Measurements from ENCODE around the gene KCNK2. TPM values are rescaled to one million over a fixed set of nuclear protein-coding genes. Genes with fewer than 3 reads are reported as not detected.
A peak's percentile ranks its signal among the peaks of the same experiment; 100 is the strongest.

KCNK2 gene
- total RNA-seq (2014; rRNA removed; shearing (Covaris generic)) = 133 and 145 TPM in 2 replicates
- 69.2 and 73.2 TPM in 2 replicates for polyA plus RNA-seq (2016; fragmentation: Nextera tagmentation; extraction: Ambion mirVana)

GRCh38 chr1:215082532-215083382 is at the start of gene KCNK2:
TSS of gene KCNK2 (plus strand) at chr1:215082737. CDS start at chr1:215083386, 649 bp downstream.
- Histone ChIP-seq H3K4me2 (ENCODE audit: unreplicated experiment) (peak within 1 kb of the TSS; percentile 96), H4K20me1 (ENCODE audit: insufficient read depth) (no peaks in the 10 kb centered on the region), H3K79me2 (ENCODE audit: insufficient read depth) (peaks cover 96% of the 10 kb centered on the region), H3K4me3 (peak within 1 kb of the TSS; percentile 90), H3K36me3 (ENCODE audit: low read depth) (peaks cover 14% of the 10 kb centered on the region), H3K9me2 (ENCODE audit: insufficient read depth) (no peaks in the 10 kb centered on the region), H3K9me3 (ENCODE audit: low read depth) (no peaks in the 10 kb centered on the region), H3K9ac (peak within 1 kb of the TSS; percentile 77), H3F3A (ENCODE audit: insufficient read depth) (peaks cover 38% of the 10 kb centered on the region), H3K4me1 (ENCODE audit: insufficient read depth) (peaks cover 35% of the 10 kb centered on the region), H3K27ac (peak within 1 kb of the TSS; percentile 32), H3K27me3 (replicated peaks; ENCODE audit: insufficient read depth) (no peaks in the 10 kb centered on the region), H2AFZ (peak within 1 kb of the TSS; percentile 73)
- 1 to 5% methylated on average over 30 to 73 of the region's 85 CpGs for WGBS, 2 experiments (ENCODE audit: low coverage in 1 of 2, low lambda C conversion rate in 2 of 2, missing lambda C conversion rate in 2 of 2)
- DNase-seq = peak; percentile 78
- in situ Hi-C loops (cut with MboI) = no loop called here
- no peak for TF ChIP-seq EZH2 (IDR thresholded peaks at IDR 0.05; ENCODE audit: insufficient read depth, poor library complexity, severe bottlenecking)

DNA sequence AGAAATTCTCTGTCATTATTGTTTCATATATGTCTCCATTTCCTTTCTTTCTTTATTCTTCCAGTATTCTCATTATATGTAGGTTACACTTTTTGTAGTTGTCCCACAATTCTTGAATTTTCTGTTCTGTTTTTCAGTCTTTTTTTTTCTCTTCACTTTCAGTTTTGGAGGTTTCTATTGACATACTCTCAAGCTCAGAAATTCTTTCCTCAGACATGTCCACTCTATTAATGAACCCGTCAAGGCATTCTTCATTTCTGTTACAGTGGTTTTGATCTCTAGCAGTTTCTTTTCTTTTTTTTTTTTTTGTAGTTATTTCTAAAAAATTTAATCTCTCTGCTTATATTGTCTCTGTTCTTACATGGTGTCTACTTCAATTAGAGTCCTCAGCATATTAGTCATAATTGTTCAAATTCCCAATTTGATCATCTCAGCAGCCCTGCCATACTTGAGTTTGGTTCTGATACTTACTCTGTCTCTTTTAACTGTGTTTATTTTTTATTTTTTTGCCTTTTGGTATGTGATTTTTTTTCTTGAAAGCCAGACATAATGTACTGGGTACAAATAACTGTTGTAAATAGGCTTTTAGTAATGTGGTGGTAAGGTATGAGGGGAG is 49.5 kb upstream of the KCNK2 start:
- peaks cover 3% of the 10 kb centered on the region; the same call in 1 of the 2 replicates for H3K36me3 ChIP-seq (ENCODE audit: low read depth)
- in situ Hi-C loops (cut with MboI) = no loop called here
- H3K9me3 ChIP-seq (ENCODE audit: low read depth) = peaks cover 2% of the 10 kb centered on the region
- TF ChIP-seq EZH2 (IDR thresholded peaks at IDR 0.05; ENCODE audit: insufficient read depth, poor library complexity, severe bottlenecking) (no peak), EZH2phosphoT487 (IDR thresholded peaks at IDR 0.05; ENCODE audit: insufficient read depth, low read depth) (no peak)
- no peak overlapping the region for H3K9ac ChIP-seq
- peaks cover 97% of the 10 kb centered on the region for H3K79me2 ChIP-seq (ENCODE audit: insufficient read depth)
- H3K27me3 ChIP-seq (replicated peaks; ENCODE audit: insufficient read depth) = no peaks in the 10 kb centered on the region
- no peak overlapping the region for H3K27ac ChIP-seq
- 0 out of 2 replicates have a peak, but pooled peaks cover 4% of the 10 kb centered on the region for H3K4me1 ChIP-seq (ENCODE audit: insufficient read depth)
- H3K4me3 ChIP-seq = no peak overlapping the region
- no peak for DNase-seq
- no peak overlapping the region for H2AFZ ChIP-seq
- WGBS, 2 experiments (ENCODE audit: low coverage in 1 of 2, low lambda C conversion rate in 2 of 2, missing lambda C conversion rate in 2 of 2) = 100% methylated on average over 1 of the region's 1 CpG
- no peak overlapping the region for H3K4me2 ChIP-seq (ENCODE audit: unreplicated experiment)
- H3F3A ChIP-seq (ENCODE audit: insufficient read depth) = no peaks in the 10 kb centered on the region; the same call in 1 of the 2 replicates
- H4K20me1 ChIP-seq (ENCODE audit: insufficient read depth) = no peaks in the 10 kb centered on the region
- no peaks in the 10 kb centered on the region for H3K9me2 ChIP-seq (ENCODE audit: insufficient read depth)

- Histone ChIP-seq H3K4me2 (ENCODE audit: unreplicated experiment) (no peak overlapping the region), H3K36me3 (ENCODE audit: low read depth) (peaks cover 40% of the 10 kb centered on the region; the same call in 1 of the 2 replicates), H3K9ac (no peak overlapping the region), H3K27me3 (replicated peaks; ENCODE audit: insufficient read depth) (no peaks in the 10 kb centered on the region), H3K9me2 (ENCODE audit: insufficient read depth) (no peaks in the 10 kb centered on the region), H3F3A (ENCODE audit: insufficient read depth) (peaks cover 10% of the 10 kb centered on the region; the same call in 1 of the 2 replicates), H3K27ac (no peak overlapping the region), H3K79me2 (ENCODE audit: insufficient read depth) (peaks cover 99% of the 10 kb centered on the region), H3K4me3 (no peak overlapping the region), H4K20me1 (ENCODE audit: insufficient read depth) (no peaks in the 10 kb centered on the region), H2AFZ (no peak overlapping the region), H3K9me3 (ENCODE audit: low read depth) (no peaks in the 10 kb centered on the region), H3K4me1 (ENCODE audit: insufficient read depth) (no peaks in the 10 kb centered on the region)
- 53 to 57% methylated on average over 2 of the region's 2 CpGs for WGBS, 2 experiments (ENCODE audit: low coverage in 1 of 2, low lambda C conversion rate in 2 of 2, missing lambda C conversion rate in 2 of 2)
- TF ChIP-seq EZH2 (IDR thresholded peaks at IDR 0.05; ENCODE audit: insufficient read depth, poor library complexity, severe bottlenecking) = no peak
- no peak for TF ChIP-seq EZH2phosphoT487 (IDR thresholded peaks at IDR 0.05; ENCODE audit: insufficient read depth, low read depth)
- DNase-seq = no peak
- in situ Hi-C loops (cut with MboI) = no loop called here
These were observed 42.3 kb upstream of the KCNK2 start for GRCh38 chr1:215040190-215040589.

DNA sequence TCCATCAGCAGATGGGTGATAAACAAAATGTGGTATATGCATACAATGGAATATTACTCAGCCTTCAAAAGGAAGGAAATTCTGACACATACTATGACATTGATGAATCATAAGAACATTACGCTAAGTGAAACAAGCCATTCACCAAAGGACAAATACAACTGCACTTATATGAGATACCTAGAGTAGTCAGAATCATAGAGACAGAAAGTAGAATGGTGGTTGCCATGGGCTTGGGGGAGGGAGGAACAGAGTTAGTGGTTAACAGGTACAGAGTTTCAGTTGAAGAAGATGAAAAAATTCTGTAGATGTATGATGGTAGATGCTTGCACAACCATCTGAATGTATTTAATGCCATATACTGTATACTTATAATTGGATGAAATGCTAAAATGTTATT is 39.1 kb upstream of the KCNK2 start:
- H3K9ac ChIP-seq = no peak overlapping the region
- H3K4me3 ChIP-seq = no peak overlapping the region
- H3K4me2 ChIP-seq (ENCODE audit: unreplicated experiment) = no peak overlapping the region
- H3K4me1 ChIP-seq (ENCODE audit: insufficient read depth) = peaks cover 19% of the 10 kb centered on the region
- H3K79me2 ChIP-seq (ENCODE audit: insufficient read depth) = peaks cover 93% of the 10 kb centered on the region
- TF ChIP-seq EZH2phosphoT487 (IDR thresholded peaks at IDR 0.05; ENCODE audit: insufficient read depth, low read depth) = no peak
- TF ChIP-seq EZH2 (IDR thresholded peaks at IDR 0.05; ENCODE audit: insufficient read depth, poor library complexity, severe bottlenecking) = no peak
- no peak overlapping the region for H3K27ac ChIP-seq
- no peaks in the 10 kb centered on the region for H3K9me3 ChIP-seq (ENCODE audit: low read depth)
- H3K36me3 ChIP-seq (ENCODE audit: low read depth) = peaks cover 38% of the 10 kb centered on the region; the same call in 1 of the 2 replicates
- no peak overlapping the region for H2AFZ ChIP-seq
- in situ Hi-C loops (cut with MboI) = no loop called here
- H3K9me2 ChIP-seq (ENCODE audit: insufficient read depth) = no peaks in the 10 kb centered on the region
- 79 to 84% methylated on average over 1 of the region's 1 CpG for WGBS, 2 experiments (ENCODE audit: low coverage in 1 of 2, low lambda C conversion rate in 2 of 2, missing lambda C conversion rate in 2 of 2)
- no peaks in the 10 kb centered on the region for H4K20me1 ChIP-seq (ENCODE audit: insufficient read depth)
- no peaks in the 10 kb centered on the region for H3K27me3 ChIP-seq (replicated peaks; ENCODE audit: insufficient read depth)
- DNase-seq = no peak
- peaks cover 29% of the 10 kb centered on the region for H3F3A ChIP-seq (ENCODE audit: insufficient read depth)

Measured in GM23248 (cell line).